Body of pancreas (tissue), 4 donors: ENCODE measurements around the gene XPR1. TPM values are rescaled to one million over a fixed set of nuclear protein-coding genes. Genes with fewer than 3 reads are reported as not detected.

ENCODE experiments used
- ATAC-seq: fragments of 150-250 bp; one replicate; pipeline ENCODE4 v1.9.1; 2016
- DNase-seq, 4 donors: peaks; one replicate each; pipeline ENCODE4 v3.0.0-alpha.2; 2019
- H3K27ac ChIP-seq, 4 donors: fragments of 200-600 bp; sonication (generic); 1 replicate in 3 of 4; 2 replicates in 1 of 4; pipeline versions ENCODE4 v1.5.1 to v1.6.1; 2016 to 2019; ENCODE audit warnings: mild to moderate bottlenecking in 1 of 4, mixed read lengths in 1 of 4, moderate library complexity in 1 of 4
- H3K27me3 ChIP-seq, 2 donors: fragments of 200-600 bp; sonication (generic); one replicate each; pipeline ENCODE4 v1.6.0; 2016; ENCODE audit warnings: mild to moderate bottlenecking in 1 of 2
- H3K36me3 ChIP-seq, 2 donors: fragments of 200-600 bp; sonication (generic); replicated peaks in 1 of 2; 2 replicates each; pipeline ENCODE4 v1.5.1; 2016; ENCODE audit warnings: low read depth in 2 of 2; ENCODE audit not compliant: insufficient read depth in 1 of 2
- H3K4me1 ChIP-seq: fragments of 200-600 bp; sonication (generic); one replicate; pipeline ENCODE4 v1.6.0; 2016
- H3K4me3 ChIP-seq, 2 donors: fragments of 200-600 bp; sonication (generic); 1 replicate in 1 of 2; 2 replicates in 1 of 2; pipeline ENCODE4 v1.5.1; 2016 to 2019
- H3K9me3 ChIP-seq, 3 donors: fragments of 200-600 bp; sonication (generic); 1 replicate in 2 of 3; 2 replicates in 1 of 3; pipeline ENCODE4 v1.5.1; 2016
- POLR2A ChIP-seq, 3 donors: fragments of 450-650 bp; IDR thresholded peaks; one replicate each; pipeline ENCODE4 v1.6.1; 2016; ENCODE audit warnings: antibody characterized with exemption in 3 of 3, mild to moderate bottlenecking in 2 of 3
- WGBS, 2 donors: methylation state at CpG; one replicate each; pipeline ENCODE4 v1.1.5; 2017; 5-methylcytosine and 5-hydroxymethylcytosine counted together
- intact Hi-C: fragments of 100-400 bp; cut with DNase I; formaldehyde crosslinking; loops from one replicate; pipeline ENCODE4 v1.15.1; 2023
- total RNA-seq, 2 donors: library from RNA; depleted of rRNA; stranded (reverse); fragments of >200 nt; gene quantifications; one replicate each; pipeline ENCODE4 v1.1.0, GENCODE V29; 2016
- TF ChIP-seq, protein P1 (sequence below), 7 experiments: fragments of 450-650 bp in 4 of 7; fragments of 200-600 bp in 3 of 7; sonication (generic) in 3 of 7; IDR thresholded peaks; one replicate each; pipeline ENCODE4 v1.5.1; 2016 to 2019; ENCODE audit warnings: antibody characterized with exemption in 7 of 7

The XPR1 gene
- total RNA-seq, 2 donors from 2014 or later: 11.5 to 13.0 TPM

DNA sequence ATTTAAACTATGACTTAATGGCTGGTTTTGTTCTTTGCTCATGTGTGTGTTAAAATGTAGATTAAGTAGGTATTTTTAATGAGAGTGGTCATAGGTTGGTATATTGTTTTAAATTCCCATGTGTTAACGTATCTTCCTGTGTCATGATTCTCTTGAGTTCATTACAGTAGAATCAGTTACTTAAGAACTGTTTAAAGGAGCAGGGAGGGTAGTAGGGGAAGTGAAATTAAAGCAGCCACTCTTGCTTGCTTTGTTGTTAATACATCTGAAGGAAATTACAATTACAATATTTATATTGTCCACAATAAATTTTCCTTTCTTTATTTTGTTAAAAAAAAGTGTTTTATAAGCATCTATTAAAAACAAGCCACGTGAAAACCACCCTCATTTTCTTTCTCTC is 161.6 kb downstream of the XPR1 start:
- 70 to 73% methylated on average over 2 of the region's 2 CpGs for WGBS, 2 donors
- peaks cover 3% of the 10 kb centered on the region for H3K4me1 ChIP-seq
- H3K27ac ChIP-seq: no peak overlapping the region
- ATAC-seq (no peak), DNase-seq (no peak)
- no peak overlapping the region for H3K4me3 ChIP-seq
- TF ChIP-seq, protein P1, sequence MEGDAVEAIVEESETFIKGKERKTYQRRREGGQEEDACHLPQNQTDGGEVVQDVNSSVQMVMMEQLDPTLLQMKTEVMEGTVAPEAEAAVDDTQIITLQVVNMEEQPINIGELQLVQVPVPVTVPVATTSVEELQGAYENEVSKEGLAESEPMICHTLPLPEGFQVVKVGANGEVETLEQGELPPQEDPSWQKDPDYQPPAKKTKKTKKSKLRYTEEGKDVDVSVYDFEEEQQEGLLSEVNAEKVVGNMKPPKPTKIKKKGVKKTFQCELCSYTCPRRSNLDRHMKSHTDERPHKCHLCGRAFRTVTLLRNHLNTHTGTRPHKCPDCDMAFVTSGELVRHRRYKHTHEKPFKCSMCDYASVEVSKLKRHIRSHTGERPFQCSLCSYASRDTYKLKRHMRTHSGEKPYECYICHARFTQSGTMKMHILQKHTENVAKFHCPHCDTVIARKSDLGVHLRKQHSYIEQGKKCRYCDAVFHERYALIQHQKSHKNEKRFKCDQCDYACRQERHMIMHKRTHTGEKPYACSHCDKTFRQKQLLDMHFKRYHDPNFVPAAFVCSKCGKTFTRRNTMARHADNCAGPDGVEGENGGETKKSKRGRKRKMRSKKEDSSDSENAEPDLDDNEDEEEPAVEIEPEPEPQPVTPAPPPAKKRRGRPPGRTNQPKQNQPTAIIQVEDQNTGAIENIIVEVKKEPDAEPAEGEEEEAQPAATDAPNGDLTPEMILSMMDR (IDR thresholded peaks at IDR 0.05): no peak
- TF ChIP-seq POLR2A (IDR thresholded peaks at IDR 0.05): no peak
- no peaks in the 10 kb centered on the region for H3K36me3 ChIP-seq
- no peaks in the 10 kb centered on the region for H3K27me3 ChIP-seq
- no peaks in the 10 kb centered on the region for H3K9me3 ChIP-seq
- intact Hi-C loops: no loop called here

DNA sequence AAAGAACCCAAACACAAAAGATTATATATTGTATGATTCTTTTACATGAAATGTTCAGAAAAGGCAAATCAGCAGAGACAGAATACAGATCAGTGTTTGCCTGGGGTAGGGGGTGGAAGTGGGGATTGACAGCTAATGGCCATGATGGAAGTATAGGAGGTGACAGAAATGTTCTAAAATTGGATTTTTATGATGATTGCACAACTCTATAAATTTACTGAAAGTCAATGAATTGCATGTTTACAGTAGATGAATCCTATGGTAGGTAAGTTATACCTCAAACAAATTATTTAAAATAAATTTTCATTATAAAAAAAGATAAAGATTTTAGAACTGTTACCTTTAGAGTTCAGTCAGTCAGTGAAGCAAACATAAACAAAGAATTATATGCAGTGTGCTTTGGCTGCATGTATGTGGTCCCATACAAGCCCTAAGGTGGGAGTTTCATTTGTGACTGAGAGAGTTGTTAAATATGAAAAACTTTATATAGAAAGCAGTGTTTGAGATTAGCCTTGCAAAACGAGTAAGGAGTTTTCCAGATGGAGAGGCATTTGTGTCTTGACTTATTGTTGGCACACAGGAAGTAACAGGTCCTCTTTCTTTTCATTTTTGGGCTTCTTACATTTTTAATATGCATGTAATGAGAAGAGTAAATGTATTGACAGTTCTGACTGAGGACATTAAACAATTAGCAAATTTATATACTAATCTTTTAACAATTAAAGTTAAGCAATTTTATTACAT is 165.2 kb downstream of the XPR1 start:
- ATAC-seq (no peak), DNase-seq (no peak)
- no peak overlapping the region for H3K4me3 ChIP-seq
- H3K27me3 ChIP-seq: no peaks in the 10 kb centered on the region
- H3K27ac ChIP-seq: no peak overlapping the region
- H3K9me3 ChIP-seq: no peaks in the 10 kb centered on the region
- H3K4me1 ChIP-seq: no peaks in the 10 kb centered on the region
- intact Hi-C loops: no loop called here
- H3K36me3 ChIP-seq: no peaks in the 10 kb centered on the region
- WGBS, 2 donors: 7 to 23% methylated on average over 1 of the region's 1 CpG
- TF ChIP-seq, protein P1 (IDR thresholded peaks at IDR 0.05): no peak
- TF ChIP-seq POLR2A (IDR thresholded peaks at IDR 0.05): no peak

DNA sequence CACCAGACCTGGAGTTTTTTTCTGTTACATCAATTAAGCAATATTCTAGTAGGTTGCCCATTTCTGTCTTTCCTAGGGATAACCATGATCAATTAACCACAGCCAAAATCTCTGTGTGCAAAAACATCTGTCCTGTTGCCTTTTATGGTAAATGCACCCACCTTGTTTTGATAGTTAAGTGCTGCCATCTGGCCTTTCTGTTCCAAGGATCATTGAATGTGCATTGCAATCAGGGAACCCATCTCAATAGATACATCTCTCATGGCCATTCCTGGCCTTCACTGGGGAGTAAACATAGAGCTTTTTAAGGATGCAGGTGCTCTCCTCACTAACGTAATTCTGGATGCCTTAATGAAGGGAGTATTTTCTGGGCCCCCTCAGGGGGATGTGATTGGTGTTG is 169.1 kb downstream of the XPR1 start:
- no peaks in the 10 kb centered on the region for H3K4me1 ChIP-seq
- no peaks in the 10 kb centered on the region for H3K27me3 ChIP-seq
- intact Hi-C loops: no loop called here
- peaks cover 0 to 1% of the 10 kb centered on the region in 2 donors for H3K36me3 ChIP-seq
- no peaks in the 10 kb centered on the region for H3K9me3 ChIP-seq
- H3K27ac ChIP-seq: no peak overlapping the region
- no peak overlapping the region for H3K4me3 ChIP-seq
- ATAC-seq (no peak), DNase-seq (no peak)
- TF ChIP-seq, protein P1 (IDR thresholded peaks at IDR 0.05): no peak
- no peak for TF ChIP-seq POLR2A (IDR thresholded peaks at IDR 0.05)
- WGBS, 2 donors: 60 to 81% methylated on average over 1 of the region's 1 CpG

DNA sequence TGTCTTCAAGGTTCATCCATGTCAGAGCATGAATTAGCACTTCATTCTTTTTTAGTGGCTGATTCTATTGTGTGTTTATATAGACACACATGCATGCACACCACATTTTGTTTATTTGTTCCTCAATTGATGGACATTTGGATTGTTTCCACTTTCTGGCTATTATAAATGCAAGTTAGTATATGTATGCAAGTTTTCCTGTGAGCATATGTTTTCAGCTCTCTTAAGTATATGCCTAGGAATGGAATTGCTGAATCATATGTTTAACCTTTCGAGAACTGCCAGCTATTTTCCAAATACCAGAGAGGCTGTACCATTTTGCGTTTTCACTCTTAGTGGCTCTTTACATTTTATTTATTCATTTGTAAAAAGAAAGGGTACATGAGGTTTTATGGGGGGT is 171.0 kb downstream of the XPR1 start:
- Histone ChIP-seq H3K27me3 (no peaks in the 10 kb centered on the region), H3K36me3 (peaks cover 0 to 4% of the 10 kb centered on the region in 2 donors), H3K9me3 (no peaks in the 10 kb centered on the region), H3K27ac (no peak overlapping the region), H3K4me3 (no peak overlapping the region), H3K4me1 (no peaks in the 10 kb centered on the region)
- ATAC-seq: no peak
- WGBS, 2 donors: 92 to 98% methylated on average over 2 of the region's 2 CpGs
- TF ChIP-seq, protein P1 (IDR thresholded peaks at IDR 0.05): no peak
- TF ChIP-seq POLR2A (IDR thresholded peaks at IDR 0.05): no peak
- intact Hi-C loops: no loop called here
- no peak for DNase-seq

DNA sequence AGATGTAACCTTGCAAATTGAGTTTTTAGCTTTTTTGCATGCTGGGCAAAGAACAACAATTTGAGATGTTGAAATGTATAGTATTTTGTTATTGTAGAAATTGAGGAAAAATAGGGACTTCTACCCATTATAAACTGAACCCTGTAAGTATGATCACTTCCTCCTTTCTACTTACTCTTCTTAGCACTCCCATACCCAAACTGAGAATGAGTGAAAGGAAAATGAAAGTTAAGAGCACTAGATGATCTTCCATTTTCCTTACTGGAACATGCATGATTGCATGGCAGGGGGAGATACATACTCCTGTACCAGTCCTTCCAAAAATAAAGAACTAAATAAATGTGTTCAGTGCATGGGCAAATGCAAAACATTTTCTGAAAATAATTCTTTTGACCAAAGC is 173.5 kb downstream of the XPR1 start:
- Histone ChIP-seq H3K4me3 (no peak overlapping the region), H3K9me3 (no peaks in the 10 kb centered on the region), H3K27me3 (no peaks in the 10 kb centered on the region), H3K27ac (no peak overlapping the region), H3K36me3 (peaks cover 0 to 4% of the 10 kb centered on the region in 2 donors), H3K4me1 (no peaks in the 10 kb centered on the region)
- ATAC-seq (no peak), DNase-seq (no peak)
- TF ChIP-seq, protein P1 (IDR thresholded peaks at IDR 0.05): no peak
- no peak for TF ChIP-seq POLR2A (IDR thresholded peaks at IDR 0.05)
- intact Hi-C loops: no loop called here
